NCI-H187 (cell line): ENCODE results near the gene MAPRE3.
"Not testable (repeated sequence)": the region's sequence is repeated elsewhere in the genome, so short reads cannot be mapped to it uniquely, and the experiment has no call there.

ENCODE experiments used
- DNase-seq, 2 experiments: peaks; one replicate each; lab custom pipeline; 2025; lab: John Stamatoyannopoulos, UW

Gene MAPRE3

DNA sequence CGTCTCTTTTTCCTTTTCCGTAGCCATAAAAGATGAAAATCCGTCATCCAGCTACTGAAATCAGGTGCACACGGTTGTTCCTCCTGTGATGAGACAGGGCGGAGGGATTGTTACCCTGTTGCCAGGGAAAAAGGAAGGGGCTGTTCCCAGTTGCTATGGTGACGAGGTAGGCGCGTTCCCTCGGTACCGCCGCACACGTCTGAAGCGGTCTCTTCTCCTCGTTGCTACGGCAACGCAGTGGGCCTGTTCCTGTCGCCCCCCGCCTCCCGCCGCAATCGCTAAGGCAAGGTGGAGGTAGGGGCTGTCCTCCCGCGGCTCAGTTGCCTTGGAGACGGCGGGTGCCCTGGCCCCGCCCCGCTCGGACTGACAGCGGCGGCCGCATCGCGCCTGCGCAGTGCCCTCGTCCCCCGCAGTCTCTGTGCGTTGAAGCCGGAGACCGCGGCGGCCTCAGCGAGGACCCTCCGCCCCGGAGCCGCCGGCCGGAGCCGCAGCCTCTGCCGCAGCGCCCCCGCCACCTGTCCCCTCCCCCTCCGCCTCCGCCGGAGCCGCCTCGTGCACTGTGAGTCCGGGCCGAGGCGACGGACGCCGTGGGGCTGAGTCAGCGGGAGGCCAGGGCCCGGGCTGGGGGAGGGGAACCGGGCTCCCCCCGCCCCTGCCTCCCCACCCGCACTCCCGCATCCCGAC, at the start of gene MAPRE3:
Gene MAPRE3, plus strand, starts transcription at position 394 of the 684 bp plus-strand sequence. CDS start 51,582 bp downstream, outside the sequence.
- peak; percentile 78 to 85 for DNase-seq

DNA sequence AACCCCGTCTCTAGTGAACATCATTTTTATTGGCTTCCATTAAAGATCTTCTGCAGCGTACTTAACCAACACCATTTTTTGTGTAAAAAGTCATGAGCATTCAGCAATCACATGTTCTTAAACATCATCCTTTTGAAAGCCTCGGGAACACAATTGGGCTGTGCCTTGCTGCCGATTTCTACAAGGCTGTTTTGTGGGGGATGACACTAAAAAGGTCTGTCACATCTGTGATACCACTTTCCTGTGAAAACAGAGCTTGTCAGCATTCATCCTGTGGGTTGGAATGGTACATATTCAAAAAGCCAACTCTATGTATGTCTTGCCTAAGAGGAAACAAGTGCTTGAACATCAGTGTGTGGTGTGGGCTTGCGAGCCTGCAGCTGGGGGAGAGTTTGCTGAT, 49.1 kb upstream of the MAPRE3 start:
- no peak for DNase-seq

DNA sequence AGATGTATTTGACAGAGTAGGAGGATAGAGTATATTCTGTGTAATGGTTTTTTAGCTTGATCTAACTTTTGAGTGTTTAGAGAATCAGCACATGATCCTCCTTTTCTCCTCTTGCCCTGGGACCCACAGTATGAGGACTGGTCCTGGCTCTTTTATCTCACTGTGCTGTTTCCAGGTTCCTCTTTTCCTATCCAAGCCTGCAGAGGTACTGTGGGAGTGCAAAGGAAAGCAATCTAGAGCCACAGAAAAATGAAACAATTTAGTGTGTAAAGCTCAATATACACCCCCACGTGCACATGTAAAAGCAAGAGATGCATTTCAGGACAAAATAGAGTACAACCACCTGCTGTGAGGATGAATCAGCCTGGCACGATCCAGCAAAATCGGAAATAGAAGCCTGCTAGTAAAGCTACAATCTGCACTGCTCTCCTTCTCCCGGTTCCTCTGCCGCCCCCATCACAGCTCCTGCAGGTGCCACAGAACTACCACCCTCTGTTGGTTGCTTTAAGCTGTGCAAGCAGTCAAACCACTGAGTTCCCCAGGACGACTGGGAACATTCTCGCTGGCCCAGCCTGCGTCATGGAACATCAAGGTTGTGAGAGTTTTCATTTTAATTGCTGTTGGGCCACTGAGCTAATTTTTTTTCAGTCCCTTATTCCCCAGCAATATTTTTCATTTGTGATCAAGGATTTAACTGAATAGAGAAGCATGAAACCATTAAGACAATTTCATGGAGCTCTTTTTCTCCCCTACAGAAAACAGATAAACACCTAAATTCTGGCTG, 47.8 kb upstream of the MAPRE3 start:
- peak in 1 of 2 experiments; percentile 36 for DNase-seq

DNA sequence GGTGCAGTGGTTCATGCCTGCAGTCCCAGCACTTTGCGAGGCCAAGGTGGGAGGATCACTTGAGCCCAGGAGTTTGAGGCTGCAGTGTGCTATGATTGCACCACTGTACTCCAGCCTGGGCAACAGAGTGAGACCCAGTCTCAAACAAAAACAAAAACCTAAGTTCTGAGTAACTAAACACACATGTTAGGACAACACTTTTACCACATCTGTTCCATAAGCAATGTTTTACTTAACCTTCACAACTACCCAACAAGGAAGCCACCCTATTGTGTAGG, 47.3 kb upstream of the MAPRE3 start:
- not testable (repeated sequence) for DNase-seq

DNA sequence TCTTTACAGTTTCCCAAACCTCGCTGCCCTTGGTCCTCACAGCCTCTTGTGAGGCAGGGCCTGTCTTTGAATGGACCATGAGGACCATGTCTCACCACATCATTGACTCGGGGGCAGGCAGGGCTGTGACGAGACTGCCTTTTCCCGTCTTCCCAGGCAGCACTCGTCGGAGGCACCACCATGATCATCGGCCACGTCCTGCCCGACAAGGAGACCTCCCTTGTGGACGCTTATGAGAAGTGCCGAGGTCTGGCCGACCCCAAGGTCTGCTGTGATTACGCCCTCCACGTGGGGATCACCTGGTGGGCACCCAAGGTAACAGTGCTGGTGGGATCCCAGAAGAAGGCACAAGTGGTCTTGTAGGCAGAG, 45.7 kb upstream of the MAPRE3 start:
- no peak for DNase-seq

DNA sequence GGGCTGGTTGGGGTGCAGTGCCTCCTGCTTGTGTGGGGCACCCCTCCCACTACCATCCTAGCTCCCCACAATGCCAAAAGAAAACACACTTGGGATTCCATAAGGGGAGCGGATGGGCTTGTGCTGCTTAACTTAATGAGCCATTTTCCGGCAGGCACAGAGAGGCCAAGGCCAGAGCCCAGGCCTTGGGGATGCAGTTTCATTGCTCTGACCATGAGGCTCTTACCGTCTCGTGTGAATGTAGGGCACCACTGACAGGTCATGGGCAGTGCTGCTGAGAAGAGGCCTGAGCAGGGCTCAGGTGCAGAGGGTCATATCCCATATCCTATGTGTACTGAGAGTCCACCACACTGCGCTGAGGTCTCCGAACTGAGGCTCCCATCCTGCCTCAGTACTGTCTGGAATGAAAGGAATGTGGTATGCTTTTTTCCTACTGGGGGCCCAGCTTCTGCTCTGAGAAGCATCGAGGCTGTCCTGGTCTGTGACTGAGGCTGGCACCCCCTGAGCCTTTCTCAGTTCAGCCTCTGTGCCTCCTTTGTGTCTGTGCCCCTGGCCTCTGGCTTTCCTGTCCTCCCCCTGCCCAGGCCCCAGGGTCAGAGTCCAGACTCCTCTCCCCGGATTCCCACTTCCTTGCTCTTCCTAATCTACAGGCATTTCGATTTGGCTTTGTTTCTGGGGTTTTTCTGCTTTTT, 45.2 kb upstream of the MAPRE3 start:
- no peak for DNase-seq

DNA sequence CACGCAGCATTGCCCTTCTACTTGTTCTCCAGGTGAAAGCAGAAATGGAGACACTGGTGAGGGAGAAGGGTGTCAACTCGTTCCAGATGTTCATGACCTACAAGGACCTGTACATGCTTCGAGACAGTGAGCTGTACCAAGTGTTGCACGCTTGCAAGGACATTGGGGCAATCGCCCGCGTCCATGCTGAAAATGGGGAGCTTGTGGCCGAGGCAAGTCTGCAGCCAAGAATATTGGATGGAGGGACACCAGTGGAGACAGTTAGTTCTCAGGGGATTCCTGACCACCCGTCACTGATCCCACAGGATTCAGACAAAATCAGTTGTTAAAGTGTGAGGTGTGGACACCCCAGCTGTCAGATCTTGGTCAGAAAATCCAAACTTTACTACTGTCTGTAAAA, 43.2 kb upstream of the MAPRE3 start:
- no peak for DNase-seq

DNA sequence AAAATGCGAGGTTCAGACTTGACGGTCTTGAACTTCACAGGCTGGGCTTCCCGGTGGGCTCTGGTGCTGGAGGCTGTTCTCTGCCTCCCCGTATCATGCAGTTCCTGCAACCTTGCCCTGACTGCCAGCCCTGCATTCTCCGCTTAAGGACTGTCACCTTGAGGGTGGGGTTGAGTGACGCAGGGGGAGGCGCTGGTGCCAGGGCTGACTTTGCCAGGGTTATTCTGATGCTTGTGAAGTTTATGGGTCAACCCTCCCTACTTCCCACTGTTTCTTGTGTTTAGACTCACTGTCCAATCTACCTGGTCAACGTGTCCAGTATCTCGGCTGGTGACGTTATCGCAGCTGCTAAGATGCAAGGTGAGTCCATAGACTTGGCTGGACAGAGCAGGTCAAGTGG, 37.5 kb upstream of the MAPRE3 start:
- no peak for DNase-seq

DNA sequence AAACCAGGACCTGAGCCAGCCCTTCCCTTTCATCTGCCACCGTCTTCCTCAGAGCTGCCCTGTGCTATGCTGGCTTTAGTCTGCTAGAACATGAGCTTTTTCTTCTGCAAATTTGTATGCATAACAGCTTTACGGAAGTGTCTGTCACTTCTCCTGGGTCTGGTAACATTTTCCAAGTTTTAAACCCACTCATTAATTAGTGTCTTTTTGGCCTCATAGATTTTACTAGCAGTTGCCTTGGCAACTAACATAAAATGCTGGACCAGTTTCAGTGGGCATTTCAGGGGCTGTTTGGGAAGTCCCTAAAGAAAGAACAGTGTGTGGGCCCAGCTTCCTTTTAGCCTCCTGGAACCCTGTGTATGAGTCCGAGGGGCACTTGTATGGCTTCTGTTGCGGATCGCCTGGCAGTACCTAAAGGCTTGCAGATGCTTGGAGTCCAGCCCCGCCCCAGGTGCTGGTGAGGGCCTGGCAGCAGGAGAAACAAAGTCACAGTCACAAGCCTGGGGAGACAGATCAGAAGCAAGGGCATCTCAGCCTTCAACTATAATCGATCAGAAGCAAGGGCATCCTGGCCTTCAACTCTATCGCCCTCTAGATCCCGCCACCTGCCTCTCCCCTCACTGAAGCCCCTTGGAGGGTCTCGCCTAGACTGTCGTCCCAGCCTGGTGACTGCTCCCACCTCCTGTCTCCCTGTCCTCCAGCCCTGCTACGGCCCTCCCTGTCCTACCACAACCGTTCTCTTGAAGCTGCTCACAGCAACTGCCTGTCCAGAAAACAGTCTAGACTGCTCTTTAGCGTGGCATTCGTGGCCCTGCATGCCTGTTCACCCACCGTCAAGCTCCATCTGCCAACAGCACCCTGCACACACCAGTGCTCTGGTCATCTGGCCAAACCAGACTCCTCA, 36.8 kb upstream of the MAPRE3 start:
- DNase-seq, result no peak

DNA sequence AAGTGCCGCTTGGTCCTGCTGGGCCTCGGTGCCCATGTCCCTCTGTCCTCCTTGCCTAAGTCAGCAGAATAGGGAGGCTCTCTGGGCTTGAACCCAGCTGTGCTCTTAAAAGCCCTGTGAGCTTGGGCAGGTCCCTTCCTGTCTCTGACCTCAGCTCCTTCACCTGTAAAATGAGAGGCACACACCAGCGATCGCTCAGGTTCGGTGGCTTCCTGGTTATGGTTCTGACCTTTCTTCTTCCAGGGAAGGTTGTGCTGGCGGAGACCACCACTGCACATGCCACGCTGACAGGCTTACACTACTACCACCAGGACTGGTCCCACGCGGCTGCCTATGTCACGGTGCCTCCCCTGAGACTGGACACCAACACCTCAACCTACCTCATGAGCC, 36.1 kb upstream of the MAPRE3 start:
- no peak for DNase-seq

DNA sequence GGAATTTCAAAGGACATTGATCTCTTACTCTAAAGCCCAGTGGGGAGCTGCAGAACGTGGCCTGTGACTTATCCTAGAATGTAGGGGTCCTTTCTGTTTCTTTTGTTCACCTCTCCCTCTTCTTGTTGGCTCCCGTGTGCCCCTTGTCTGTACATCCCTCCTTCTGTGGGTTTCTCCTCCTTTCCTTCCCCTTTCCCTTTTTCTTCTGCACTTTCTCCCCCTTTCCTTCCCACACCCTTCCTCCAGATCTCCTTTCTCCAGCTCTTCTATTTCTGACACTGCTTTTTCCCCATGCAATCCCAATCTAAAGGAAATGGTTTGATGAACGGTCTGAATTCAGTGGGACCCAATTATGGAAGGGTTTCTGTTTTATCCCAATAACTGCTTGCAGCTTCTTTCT, 35.5 kb upstream of the MAPRE3 start:
- no peak for DNase-seq

DNA sequence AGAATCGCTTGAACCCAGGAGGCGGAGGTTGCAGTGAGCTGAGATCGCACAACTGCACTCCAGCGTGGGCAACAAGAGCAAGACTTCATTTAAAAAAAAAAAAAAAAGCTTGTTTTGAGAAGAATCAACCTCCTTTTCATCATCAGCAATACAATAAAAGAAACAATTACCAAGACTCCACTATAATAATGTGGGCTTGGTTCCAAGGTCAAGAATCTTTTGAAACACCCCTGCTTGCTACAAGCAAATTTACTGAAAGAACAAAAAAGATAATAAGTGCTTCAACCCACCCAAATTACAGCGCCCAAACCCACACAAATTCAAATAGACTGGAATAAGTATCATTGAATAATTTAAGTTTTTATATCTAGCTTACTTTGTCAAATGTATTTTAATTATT, 33.6 kb upstream of the MAPRE3 start:
- no peak for DNase-seq

DNA sequence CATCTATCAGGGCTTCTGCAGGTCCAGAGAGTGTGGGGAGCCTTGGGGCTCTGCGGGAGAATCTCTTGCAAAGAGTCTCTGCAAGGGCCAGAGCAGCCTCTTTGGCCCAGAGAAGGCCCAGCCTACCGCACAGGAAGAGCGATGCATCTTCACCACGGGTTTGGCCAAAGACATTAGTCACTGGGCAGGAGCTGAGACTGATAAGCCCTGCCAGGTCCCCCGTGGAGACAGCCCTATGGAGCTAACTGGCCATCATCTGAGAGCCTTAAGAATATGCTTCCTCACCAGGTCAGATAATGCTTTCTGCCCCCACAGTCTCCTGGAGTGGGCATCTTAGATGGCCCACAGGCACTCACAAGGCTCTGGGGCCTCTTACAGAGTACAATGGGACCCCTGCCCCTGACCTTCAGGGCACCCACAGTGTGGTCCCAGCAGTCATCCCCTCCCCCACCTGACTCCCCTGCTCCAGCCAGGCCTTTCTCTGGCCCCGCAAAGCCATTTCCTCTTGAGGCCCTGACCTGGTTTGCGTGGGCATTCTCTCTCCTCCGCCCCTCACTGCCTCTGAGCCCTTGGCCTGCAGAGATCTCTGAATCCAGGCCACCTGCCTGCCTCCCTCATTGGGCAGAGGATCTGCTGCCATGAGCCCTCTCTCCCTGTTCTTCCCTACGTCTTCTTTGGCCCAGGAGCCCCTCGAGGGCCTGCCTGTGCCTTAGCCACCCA, 31.9 kb upstream of the MAPRE3 start:
- DNase-seq, result no peak

DNA sequence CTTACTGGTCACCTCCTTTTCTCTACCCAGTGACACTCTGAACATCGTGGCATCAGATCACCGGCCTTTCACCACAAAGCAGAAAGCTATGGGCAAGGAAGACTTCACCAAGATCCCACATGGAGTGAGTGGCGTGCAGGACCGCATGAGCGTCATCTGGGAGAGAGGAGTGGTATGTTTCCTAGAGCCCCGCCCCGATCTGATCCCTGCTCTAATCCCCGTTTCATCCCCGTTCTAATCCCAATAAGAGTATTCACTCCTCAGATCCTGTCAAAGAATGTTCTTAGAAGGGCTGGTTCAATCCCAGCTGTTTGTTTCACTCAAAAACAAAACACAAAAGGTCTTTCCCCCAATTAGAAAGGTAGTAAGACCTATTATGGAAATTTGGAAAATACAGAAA, 30.4 kb upstream of the MAPRE3 start:
- DNase-seq, result no peak

DNA sequence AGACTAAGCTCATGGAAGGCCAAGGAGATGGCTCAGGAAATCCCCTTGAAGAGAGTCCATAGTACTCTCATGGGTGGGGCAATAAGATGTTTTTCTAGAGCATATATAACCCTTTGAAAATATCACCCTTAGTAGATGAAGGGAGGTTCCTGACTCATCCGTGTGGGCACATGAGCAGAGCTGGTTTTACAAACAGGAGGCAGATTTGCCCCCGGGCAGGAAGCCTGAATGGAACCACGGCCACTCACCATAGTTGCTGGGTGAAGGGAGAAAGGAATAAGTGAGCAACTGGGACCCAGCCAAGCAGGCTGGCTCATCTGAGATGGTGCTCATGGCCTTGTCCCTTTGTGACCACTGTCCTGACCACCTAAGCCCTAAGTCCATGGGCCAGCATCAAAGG, 29.0 kb upstream of the MAPRE3 start:
- no peak for DNase-seq

DNA sequence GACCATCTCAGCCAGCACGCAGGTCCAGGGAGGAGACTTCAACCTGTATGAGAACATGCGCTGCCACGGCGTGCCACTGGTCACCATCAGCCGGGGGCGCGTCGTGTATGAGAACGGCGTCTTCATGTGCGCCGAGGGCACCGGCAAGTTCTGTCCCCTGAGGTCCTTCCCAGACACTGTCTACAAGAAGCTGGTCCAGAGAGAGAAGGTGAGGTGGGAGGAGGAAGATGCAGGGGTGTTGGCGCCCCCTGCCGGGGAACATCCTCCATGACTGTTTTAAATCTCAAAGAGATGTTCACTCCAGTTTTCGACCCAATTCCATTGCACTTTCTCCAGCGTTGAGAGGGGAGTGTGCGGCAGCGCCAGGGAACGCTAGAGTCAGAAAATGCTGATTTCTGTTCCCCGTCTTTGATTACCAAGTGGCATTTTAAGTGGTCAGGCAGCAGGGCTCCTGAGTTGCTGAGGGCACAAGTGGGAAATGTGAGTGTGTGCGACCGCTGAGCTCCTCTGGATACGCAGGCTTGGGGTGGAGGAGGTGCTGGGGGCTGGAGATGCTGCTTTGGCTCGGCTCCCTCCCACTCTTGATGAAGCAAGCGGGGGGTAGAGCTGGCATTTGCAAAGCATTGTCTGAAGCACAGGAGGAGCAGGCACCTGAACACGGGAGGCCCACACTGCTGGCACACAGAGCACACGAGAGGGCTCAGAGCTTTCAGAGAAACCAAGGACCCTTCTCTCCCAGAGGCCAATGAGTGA, 27.7 kb upstream of the MAPRE3 start:
- peak in 1 of 2 experiments; percentile 26 for DNase-seq

DNA sequence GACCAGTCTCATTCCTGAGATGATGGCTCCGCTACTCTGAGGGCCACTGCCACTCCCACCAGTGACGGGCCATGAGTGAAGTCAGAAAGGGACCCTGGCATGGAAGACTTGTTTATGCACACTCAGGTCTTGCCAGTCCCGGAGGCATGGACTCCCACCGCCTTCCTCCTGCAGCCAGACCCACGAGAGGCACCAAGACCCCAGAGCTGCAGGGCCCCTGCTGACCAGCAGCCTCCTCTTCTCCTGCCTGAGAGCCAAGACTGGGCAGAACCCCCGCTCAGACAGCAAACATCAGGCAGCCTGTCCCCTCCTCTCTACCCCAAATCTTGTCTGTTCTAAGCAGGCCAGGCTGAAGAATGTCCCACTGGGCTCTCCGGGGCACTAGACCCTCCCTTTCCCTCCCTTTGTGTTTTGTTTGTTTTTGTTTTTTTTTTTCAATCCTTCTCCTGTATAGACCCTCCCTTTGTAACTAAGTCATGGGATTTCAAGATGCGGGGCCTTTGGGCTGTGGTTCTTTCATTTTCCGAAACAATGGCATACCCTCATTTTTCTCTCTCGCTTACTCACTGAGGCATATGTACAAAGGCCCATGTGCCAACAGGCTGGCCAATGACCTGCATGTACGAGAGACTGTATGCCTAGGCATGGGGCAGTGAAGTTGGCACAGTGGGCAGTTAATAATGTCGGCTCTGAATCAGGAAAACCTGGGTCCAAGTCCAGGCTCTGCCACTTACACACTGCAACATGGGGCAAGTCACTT, 24.3 kb upstream of the MAPRE3 start:
- no peak for DNase-seq

DNA sequence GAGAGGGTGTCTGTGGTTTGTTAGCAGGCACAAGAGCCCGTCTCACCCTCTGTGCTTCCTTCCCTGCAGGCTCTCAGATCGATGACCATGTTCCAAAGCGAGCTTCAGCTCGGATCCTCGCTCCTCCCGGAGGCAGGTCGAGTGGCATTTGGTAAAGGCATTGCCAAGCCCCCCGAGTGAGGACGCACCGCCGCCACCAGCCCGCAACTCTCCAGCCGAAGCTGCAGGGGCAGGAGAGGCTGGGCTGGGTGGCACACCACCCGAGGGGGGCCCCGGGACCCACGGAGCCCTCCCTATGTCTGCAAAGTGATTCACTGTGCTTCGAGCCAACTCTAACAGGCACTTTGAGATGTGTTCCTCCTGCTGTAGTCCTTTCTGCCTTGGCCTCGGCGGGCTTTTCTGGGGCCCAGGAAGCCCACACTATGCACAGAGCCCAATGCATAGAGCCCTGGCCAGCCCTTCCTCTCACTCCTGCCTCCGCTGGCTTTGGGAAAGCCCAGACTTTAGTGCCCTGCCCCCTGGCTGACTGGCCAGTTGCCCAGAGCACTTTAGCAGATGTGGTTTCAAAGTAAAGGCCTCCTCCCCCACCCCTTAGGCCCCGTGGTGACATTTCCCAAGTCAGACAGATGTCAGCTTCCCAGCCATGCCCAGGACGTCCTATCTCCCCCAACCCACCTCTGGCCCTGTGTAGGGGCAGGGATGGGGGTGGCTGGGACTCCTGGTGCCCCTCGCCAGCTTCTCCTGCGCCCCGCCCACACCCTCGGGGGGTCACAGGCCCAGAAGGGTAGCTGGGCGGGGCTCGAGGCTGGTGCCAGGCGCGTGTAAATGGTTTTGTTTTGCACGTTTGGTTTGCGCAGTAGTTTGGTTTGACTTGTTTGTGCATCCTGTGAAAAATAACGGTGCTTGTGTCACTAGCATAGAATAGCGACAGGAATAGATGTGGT, 23.3 kb upstream of the MAPRE3 start:
- no peak for DNase-seq

DNA sequence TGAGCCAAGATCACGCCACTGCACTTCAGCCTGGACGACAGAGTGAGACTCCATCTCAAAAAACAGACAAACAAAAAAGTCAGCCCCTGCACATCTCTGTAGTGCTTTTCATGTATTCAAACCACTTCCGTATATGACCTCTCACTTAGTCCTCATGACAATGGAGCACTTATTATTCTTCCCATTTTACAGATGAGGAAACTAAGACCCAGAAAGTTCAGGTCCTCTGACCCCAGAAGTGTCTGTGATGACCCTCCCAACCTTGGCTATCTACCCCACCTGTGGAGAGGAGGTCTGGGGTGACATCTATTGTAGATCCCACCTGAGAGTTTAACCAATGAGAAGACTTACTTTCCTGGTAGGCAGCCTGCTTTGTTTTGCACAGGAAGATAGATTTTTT, 21.6 kb upstream of the MAPRE3 start:
- DNase-seq, result no peak
